HG03095 (cell line): ENCODE results near the gene MYMX.
A peak's percentile ranks its signal among the peaks of the same experiment; 100 is the strongest.

Source experiments
- ATAC-seq: cut with Tn5 transposase; IDR thresholded peaks from one replicate; pipeline ENCODE4 v1.9.1; 2021; ENCODE audit warnings: moderate library complexity; ENCODE audit not compliant: unreplicated experiment

The MYMX gene

GRCh38 chr6:44219053-44219814 lies 2.5 kb downstream of the MYMX start:
- peak; percentile 57 for ATAC-seq

- no peak for ATAC-seq
Observed at GRCh38 chr6:44219815-44220784, 3.4 kb downstream of the MYMX start.

GRCh38 chr6:44220913-44221290 lies 4.2 kb downstream of the MYMX start:
- no peak for ATAC-seq

- ATAC-seq, result peak; percentile 41
Observed at GRCh38 chr6:44221291-44221960, 4.7 kb downstream of the MYMX start.

GRCh38 chr6:44221961-44222335 lies 5.2 kb downstream of the MYMX start:
- ATAC-seq, result no peak

- ATAC-seq, result no peak
Observed at GRCh38 chr6:44222486-44223318, 6.0 kb downstream of the MYMX start.

- peak; percentile 31 for ATAC-seq
Observed at GRCh38 chr6:44223319-44224028, 6.7 kb downstream of the MYMX start, which contains the start of gene SLC29A1. Gene SLC29A1, plus strand, starts transcription at chr6:44223595. Its CDS starts 3,719 bp downstream, at chr6:44227314.

DNA sequence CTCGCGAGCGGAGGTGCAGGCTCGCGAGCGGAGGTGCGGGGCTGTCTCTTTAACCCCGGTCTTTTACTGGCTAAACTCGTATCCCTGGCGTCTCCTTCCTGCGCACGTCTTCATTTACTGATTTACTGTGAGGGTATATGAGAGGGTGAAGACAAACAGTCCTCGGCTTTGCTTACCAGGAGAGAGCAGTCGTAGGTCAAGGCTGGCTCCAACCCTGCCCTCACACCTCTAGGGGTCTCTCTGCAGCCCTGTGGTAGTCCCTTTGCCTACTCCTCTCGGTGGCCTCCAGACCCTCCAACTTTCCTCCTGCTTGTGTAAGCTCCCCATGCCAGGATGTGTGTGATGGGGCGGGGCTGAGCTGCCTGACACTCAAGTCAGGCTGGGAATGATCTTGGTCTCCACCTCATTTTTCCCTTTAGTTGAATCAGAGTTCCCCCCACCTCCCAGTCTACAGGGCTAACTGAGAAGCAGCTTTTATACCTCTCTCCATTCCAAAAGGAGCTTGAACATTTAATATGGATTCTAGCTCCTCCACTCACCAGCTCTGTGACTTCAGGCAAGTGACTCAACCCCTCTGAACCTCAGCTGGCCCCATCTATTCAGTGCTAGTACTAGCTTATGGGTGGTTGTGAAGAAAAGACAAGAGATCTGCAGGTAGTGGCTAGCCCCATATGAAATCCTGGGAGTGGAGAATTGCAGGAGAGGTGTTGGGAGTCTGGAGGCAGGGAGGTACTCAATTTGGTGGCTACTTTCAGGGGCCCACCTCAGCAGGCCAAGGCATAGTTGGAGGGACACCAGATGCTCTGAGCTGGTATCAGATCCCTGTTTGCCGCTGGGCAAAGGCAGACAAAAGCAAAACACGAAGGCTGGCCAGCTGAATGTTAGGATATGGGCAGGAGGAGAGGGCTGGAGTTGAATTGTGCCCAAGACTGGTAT lies 7.6 kb downstream of the MYMX start:
- no peak for ATAC-seq

DNA sequence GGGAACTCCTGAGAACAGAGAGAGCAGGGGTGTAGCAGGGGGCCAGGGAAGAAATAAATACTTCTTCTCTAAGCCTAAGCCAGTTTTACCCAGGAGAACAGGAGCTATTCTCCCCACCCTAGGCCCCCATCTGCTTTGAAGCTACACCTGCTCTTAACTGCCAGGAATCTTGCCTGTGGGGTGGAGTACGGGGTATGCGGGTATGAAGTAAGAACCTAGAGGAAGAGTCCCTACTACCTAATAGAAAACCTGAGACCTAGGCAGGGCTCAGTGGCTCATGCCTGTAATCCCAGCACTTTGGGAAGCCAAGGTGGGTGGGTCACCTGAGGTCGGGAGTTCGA lies 8.2 kb downstream of the MYMX start:
- no peak for ATAC-seq

GRCh38 chr6:44225579-44226325 lies 9.0 kb downstream of the MYMX start:
- no peak for ATAC-seq

GRCh38 chr6:44226368-44227147 lies 9.8 kb downstream of the MYMX start:
- no peak for ATAC-seq

DNA sequence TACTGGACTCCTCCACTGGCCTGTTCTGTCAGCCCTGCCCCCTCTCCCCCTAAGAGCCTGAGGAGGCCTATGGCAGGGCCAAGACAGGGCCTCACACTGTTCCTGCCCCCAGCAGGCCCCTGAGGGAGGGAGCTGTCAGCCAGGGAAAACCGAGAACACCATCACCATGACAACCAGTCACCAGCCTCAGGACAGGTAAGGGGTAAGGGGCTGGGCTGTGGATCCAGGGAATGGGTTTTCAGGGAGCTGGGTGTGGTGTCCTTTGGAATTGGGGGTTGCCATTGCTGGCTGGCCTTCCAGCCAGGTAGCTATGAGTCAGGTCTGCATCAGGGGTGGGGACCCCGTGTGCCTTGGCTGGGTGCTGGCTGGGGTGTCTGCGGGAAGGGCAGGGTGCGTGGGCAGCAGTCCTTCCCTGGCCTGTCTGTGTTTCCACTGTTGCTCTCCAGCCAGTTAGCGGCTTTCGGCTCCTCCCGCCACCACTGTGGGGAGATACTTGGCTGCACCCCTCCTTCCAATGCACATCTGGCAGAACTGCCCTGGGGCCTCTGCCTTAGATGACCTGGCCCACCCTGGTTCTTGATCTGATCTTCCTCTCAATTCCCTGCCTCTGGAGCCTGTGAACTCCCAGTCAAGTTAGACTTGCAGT lies 10.5 kb downstream of the MYMX start:
- ATAC-seq, result no peak

DNA sequence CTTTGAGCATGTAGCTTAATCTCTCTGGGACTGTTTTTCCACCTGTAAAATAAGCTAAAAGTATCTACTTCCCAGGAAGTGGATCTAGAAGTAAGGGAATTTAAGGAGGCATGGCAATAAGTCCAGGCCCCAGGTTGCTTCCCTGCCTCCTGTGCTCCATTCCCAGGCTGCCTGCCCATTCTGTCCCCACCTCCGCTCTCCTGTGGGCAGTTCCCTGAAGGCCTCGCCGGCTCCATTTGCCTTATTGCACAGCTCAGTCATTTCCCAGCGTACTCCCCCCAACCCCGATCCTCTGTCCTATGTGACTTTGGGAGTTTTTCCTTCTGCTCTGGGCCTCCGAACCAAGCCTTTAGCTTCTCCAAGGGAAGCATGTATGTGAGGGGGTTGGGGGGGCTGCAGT lies 11.3 kb downstream of the MYMX start:
- ATAC-seq, result no peak

- ATAC-seq, result no peak
Observed at GRCh38 chr6:44228433-44228832, 11.7 kb downstream of the MYMX start.

- no peak for ATAC-seq
Observed at GRCh38 chr6:44228836-44229235, 12.1 kb downstream of the MYMX start.

DNA sequence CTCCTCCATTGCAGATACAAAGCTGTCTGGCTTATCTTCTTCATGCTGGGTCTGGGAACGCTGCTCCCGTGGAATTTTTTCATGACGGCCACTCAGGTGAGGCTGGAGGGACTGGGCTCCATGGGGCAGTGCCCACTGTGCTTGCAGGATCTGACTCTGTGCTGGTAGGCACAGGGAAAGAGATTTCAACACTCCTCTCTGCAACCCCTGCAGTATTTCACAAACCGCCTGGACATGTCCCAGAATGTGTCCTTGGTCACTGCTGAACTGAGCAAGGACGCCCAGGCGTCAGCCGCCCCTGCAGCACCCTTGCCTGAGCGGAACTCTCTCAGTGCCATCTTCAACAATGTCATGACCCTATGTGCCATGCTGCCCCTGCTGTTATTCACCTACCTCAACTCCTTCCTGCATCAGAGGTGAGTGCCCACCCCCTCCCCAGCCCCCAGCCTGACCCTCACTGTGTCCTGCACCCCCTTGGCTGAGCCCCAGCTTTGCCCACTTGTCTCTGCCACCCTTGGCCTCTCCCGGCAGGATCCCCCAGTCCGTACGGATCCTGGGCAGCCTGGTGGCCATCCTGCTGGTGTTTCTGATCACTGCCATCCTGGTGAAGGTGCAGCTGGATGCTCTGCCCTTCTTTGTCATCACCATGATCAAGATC lies 12.8 kb downstream of the MYMX start:
- no peak for ATAC-seq
